ENCODE results near the gene RPF1.

DNA sequence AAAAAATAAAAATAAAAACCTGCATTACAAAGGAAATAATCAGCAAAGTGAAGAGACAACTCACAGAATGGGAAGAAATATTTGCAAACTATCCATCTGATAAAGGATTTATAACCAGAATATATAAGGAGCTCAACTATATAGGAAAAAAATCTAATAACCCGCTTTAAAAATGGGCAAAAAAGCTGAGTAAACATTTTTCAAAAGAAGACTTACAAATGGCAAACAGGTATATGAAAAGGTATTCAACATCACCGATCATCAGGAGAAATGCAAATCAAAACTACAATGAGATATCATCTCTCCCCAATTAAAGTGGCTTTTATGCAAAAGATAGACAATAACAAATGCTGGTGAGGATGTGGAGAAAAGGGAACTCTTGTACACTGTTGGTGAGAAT, 31.1 kb downstream of the RPF1 start:
- TF ChIP-seq, protein P1, sequence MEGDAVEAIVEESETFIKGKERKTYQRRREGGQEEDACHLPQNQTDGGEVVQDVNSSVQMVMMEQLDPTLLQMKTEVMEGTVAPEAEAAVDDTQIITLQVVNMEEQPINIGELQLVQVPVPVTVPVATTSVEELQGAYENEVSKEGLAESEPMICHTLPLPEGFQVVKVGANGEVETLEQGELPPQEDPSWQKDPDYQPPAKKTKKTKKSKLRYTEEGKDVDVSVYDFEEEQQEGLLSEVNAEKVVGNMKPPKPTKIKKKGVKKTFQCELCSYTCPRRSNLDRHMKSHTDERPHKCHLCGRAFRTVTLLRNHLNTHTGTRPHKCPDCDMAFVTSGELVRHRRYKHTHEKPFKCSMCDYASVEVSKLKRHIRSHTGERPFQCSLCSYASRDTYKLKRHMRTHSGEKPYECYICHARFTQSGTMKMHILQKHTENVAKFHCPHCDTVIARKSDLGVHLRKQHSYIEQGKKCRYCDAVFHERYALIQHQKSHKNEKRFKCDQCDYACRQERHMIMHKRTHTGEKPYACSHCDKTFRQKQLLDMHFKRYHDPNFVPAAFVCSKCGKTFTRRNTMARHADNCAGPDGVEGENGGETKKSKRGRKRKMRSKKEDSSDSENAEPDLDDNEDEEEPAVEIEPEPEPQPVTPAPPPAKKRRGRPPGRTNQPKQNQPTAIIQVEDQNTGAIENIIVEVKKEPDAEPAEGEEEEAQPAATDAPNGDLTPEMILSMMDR (IDR thresholded peaks at IDR 0.05) = no peak
- TF ChIP-seq POLR2A (IDR thresholded peaks at IDR 0.05) (no peak), POLR2AphosphoS5 (IDR thresholded peaks at IDR 0.05) (no peak)

Data from breast epithelium (tissue), 3 donors.